Left ventricle myocardium inferior (tissue), 1 donor: ENCODE measurements around the gene PDZRN3. TPM values are rescaled to one million over a fixed set of nuclear protein-coding genes. Genes with fewer than 3 reads are reported as not detected.

ENCODE experiments used
- DNase-seq: peaks from one replicate; pipeline ENCODE4 v3.0.0-alpha.2; 2020
- H3K27ac ChIP-seq: fragments of 200-600 bp; replicated peaks from 2 replicates; pipeline ENCODE4 v1.8.0; 2021
- H3K27me3 ChIP-seq: fragments of 200-600 bp; 2 replicates; pipeline ENCODE4 v1.8.0; 2021; ENCODE audit warnings: low read depth
- H3K36me3 ChIP-seq: fragments of 200-600 bp; 2 replicates; pipeline ENCODE4 v1.8.0; 2021
- H3K4me1 ChIP-seq: fragments of 200-600 bp; 2 replicates; pipeline ENCODE4 v1.8.0; 2021
- H3K4me3 ChIP-seq: fragments of 200-600 bp; 2 replicates; pipeline ENCODE4 v1.8.0; 2021; ENCODE audit warnings: mild to moderate bottlenecking, moderate library complexity
- H3K9me3 ChIP-seq: fragments of 200-600 bp; replicated peaks from 2 replicates; pipeline ENCODE4 v1.8.0; 2021
- intact Hi-C: fragments of 100-400 bp; cut with micrococcal nuclease; formaldehyde crosslinking; loops from one replicate; pipeline ENCODE4 v1.11.0; 2022
- total RNA-seq: library from RNA; stranded (reverse); fragmentation: NEBNext Ultra II Directional; extraction: Animal tissue kit (Norgen Biotek cat#: 25700); gene quantifications from one replicate; pipeline ENCODE4 v1.2.1, GENCODE V29; 2021
- TF ChIP-seq, protein P1 (sequence below): fragments of 200-600 bp; IDR thresholded peaks from 2 replicates; pipeline ENCODE4 v1.8.0; 2021; ENCODE audit warnings: antibody characterized with exemption, mild to moderate bottlenecking, borderline replicate concordance
- donor health status: DM: no; HTN: yes; CAD: no; lungs with severe emphysema.

PDZRN3 gene
- total RNA-seq, 1 donor from 2014 or later: 114 TPM

GRCh38 chr3:73411545-73411944 lies 213.2 kb downstream of the PDZRN3 start:
- Histone ChIP-seq H3K4me1 (peaks cover 61% of the 10 kb centered on the region), H3K4me3 (no peak overlapping the region), H3K27ac (no peak overlapping the region), H3K36me3 (no peaks in the 10 kb centered on the region), H3K9me3 (no peaks in the 10 kb centered on the region), H3K27me3 (no peaks in the 10 kb centered on the region)
- TF ChIP-seq, protein P1, sequence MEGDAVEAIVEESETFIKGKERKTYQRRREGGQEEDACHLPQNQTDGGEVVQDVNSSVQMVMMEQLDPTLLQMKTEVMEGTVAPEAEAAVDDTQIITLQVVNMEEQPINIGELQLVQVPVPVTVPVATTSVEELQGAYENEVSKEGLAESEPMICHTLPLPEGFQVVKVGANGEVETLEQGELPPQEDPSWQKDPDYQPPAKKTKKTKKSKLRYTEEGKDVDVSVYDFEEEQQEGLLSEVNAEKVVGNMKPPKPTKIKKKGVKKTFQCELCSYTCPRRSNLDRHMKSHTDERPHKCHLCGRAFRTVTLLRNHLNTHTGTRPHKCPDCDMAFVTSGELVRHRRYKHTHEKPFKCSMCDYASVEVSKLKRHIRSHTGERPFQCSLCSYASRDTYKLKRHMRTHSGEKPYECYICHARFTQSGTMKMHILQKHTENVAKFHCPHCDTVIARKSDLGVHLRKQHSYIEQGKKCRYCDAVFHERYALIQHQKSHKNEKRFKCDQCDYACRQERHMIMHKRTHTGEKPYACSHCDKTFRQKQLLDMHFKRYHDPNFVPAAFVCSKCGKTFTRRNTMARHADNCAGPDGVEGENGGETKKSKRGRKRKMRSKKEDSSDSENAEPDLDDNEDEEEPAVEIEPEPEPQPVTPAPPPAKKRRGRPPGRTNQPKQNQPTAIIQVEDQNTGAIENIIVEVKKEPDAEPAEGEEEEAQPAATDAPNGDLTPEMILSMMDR: no peak
- no peak for DNase-seq
- intact Hi-C loops: no loop called here

- peaks cover 84% of the 10 kb centered on the region for H3K4me1 ChIP-seq
- H3K27ac ChIP-seq: no peak overlapping the region
- H3K9me3 ChIP-seq: no peaks in the 10 kb centered on the region
- TF ChIP-seq, protein P1: no peak
- no peak overlapping the region for H3K4me3 ChIP-seq
- DNase-seq: no peak
- intact Hi-C loops: no loop called here
- no peaks in the 10 kb centered on the region for H3K36me3 ChIP-seq
- H3K27me3 ChIP-seq: no peaks in the 10 kb centered on the region
Observed at GRCh38 chr3:73409138-73409763, 215.5 kb downstream of the PDZRN3 start.

- H3K36me3 ChIP-seq: peaks cover 4% of the 10 kb centered on the region
- H3K4me3 ChIP-seq: no peak overlapping the region
- no peaks in the 10 kb centered on the region for H3K27me3 ChIP-seq
- intact Hi-C loops: no loop called here
- H3K4me1 ChIP-seq: peaks cover 82% of the 10 kb centered on the region
- H3K27ac ChIP-seq: no peak overlapping the region
- TF ChIP-seq, protein P1: no peak
- DNase-seq: no peak
- no peaks in the 10 kb centered on the region for H3K9me3 ChIP-seq
Observed at GRCh38 chr3:73408634-73409033, 216.1 kb downstream of the PDZRN3 start.

GRCh38 chr3:73407577-73407976 lies 217.2 kb downstream of the PDZRN3 start:
- intact Hi-C loops: no loop called here
- no peak for DNase-seq
- TF ChIP-seq, protein P1: no peak
- peaks cover 79% of the 10 kb centered on the region for H3K4me1 ChIP-seq
- H3K9me3 ChIP-seq: no peaks in the 10 kb centered on the region
- H3K27me3 ChIP-seq: no peaks in the 10 kb centered on the region
- H3K36me3 ChIP-seq: peaks cover 12% of the 10 kb centered on the region
- H3K4me3 ChIP-seq: no peak overlapping the region
- H3K27ac ChIP-seq: no peak overlapping the region

DNA sequence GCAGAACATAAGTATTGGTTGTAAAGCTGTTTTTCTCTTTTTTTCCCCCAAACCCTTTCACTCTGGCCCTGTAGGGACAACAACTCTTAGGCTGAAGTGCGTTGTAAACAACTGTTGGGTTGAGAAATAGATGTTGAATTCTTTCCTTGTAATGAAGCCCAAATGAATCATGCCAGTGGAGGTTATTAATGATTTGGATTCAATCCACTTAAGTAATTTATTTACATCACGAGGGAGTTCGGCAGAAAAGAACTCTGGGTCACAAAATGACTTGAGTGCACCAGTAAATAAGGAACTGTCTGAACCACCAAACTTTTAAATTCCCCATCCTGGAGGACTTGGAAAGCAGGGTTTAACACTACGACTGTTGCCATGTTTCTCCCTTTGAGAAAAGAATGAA lies 218.9 kb downstream of the PDZRN3 start:
- DNase-seq: no peak
- H3K4me1 ChIP-seq: peaks cover 84% of the 10 kb centered on the region
- TF ChIP-seq, protein P1: no peak
- H3K27me3 ChIP-seq: no peaks in the 10 kb centered on the region
- intact Hi-C loops: no loop called here
- H3K27ac ChIP-seq: peak overlapping the region; percentile 41
- peaks cover 13% of the 10 kb centered on the region for H3K36me3 ChIP-seq
- H3K9me3 ChIP-seq: no peaks in the 10 kb centered on the region
- H3K4me3 ChIP-seq: no peak overlapping the region

- H3K36me3 ChIP-seq: peaks cover 20% of the 10 kb centered on the region
- peak overlapping the region; percentile 41 for H3K27ac ChIP-seq
- H3K4me1 ChIP-seq: peaks cover 77% of the 10 kb centered on the region
- TF ChIP-seq, protein P1: no peak
- no peak overlapping the region for H3K4me3 ChIP-seq
- H3K9me3 ChIP-seq: no peaks in the 10 kb centered on the region
- no peaks in the 10 kb centered on the region for H3K27me3 ChIP-seq
- DNase-seq: no peak
- intact Hi-C loops: no loop called here
Observed at GRCh38 chr3:73405000-73405399, 219.7 kb downstream of the PDZRN3 start.
